ENCODE data around the gene CFAP73. TPM values are rescaled to one million over a fixed set of nuclear protein-coding genes. Genes with fewer than 3 reads are reported as not detected.

Gene CFAP73
- total RNA-seq, 1 donor from 2014 or later = not detected

- DNase-seq = no peak
- intact Hi-C loops (cut with micrococcal nuclease) = loop anchor here (10.0 kb wide), 1 partner anchor 253 kb away; the partner anchor contains the start of gene OAS1
- H3K4me3 Mint-ChIP-seq = no peak overlapping the region
- H3K9me3 Mint-ChIP-seq = no peaks in the 10 kb centered on the region
- H3K4me1 Mint-ChIP-seq = peaks cover 10% of the 10 kb centered on the region
- peaks cover 13% of the 10 kb centered on the region for H3K27me3 Mint-ChIP-seq
- no peak overlapping the region for H3K27ac Mint-ChIP-seq
- H3K36me3 Mint-ChIP-seq (ENCODE audit: low read depth) = peaks cover 47% of the 10 kb centered on the region
Measured at GRCh38 chr12:113157218-113157859, 7.8 kb downstream of the CFAP73 start.

GRCh38 chr12:113158439-113159203 is 9.1 kb downstream of the CFAP73 start:
- no peak overlapping the region for H3K4me3 Mint-ChIP-seq
- intact Hi-C loops (cut with micrococcal nuclease) = loop anchor here (10.0 kb wide), 1 partner anchor 254 kb away; the partner anchor contains the start of gene OAS1
- H3K4me1 Mint-ChIP-seq = peaks cover 5% of the 10 kb centered on the region
- peaks cover 57% of the 10 kb centered on the region for H3K36me3 Mint-ChIP-seq (ENCODE audit: low read depth)
- no peak for DNase-seq
- H3K9me3 Mint-ChIP-seq = no peaks in the 10 kb centered on the region
- no peak overlapping the region for H3K27ac Mint-ChIP-seq
- peaks cover 7% of the 10 kb centered on the region for H3K27me3 Mint-ChIP-seq

GRCh38 chr12:113159937-113160336 is 10.4 kb downstream of the CFAP73 start:
- H3K4me1 Mint-ChIP-seq = peaks cover 4% of the 10 kb centered on the region
- H3K36me3 Mint-ChIP-seq (ENCODE audit: low read depth) = peaks cover 59% of the 10 kb centered on the region
- H3K27me3 Mint-ChIP-seq = peaks cover 3% of the 10 kb centered on the region
- H3K27ac Mint-ChIP-seq = no peak overlapping the region
- intact Hi-C loops (cut with micrococcal nuclease) = loop anchor here (10.0 kb wide), 1 partner anchor 255 kb away; the partner anchor contains the start of gene OAS1
- H3K9me3 Mint-ChIP-seq = no peaks in the 10 kb centered on the region
- H3K4me3 Mint-ChIP-seq = no peak overlapping the region
- DNase-seq = no peak

- Mint-ChIP-seq H3K4me3 (no peak overlapping the region), H3K27me3 (no peaks in the 10 kb centered on the region), H3K4me1 (peaks cover 4% of the 10 kb centered on the region), H3K36me3 (ENCODE audit: low read depth) (peaks cover 62% of the 10 kb centered on the region), H3K27ac (no peak overlapping the region), H3K9me3 (no peaks in the 10 kb centered on the region)
- intact Hi-C loops (cut with micrococcal nuclease) = no loop called here
- no peak for DNase-seq
Measured at GRCh38 chr12:113161415-113162016, 12.0 kb downstream of the CFAP73 start.

- Mint-ChIP-seq H3K36me3 (ENCODE audit: low read depth) (peaks cover 61% of the 10 kb centered on the region), H3K27ac (no peak overlapping the region), H3K4me1 (peaks cover 4% of the 10 kb centered on the region), H3K4me3 (no peak overlapping the region), H3K9me3 (no peaks in the 10 kb centered on the region), H3K27me3 (no peaks in the 10 kb centered on the region)
- DNase-seq = no peak
- intact Hi-C loops (cut with micrococcal nuclease) = no loop called here
Measured at GRCh38 chr12:113162102-113163029, 12.8 kb downstream of the CFAP73 start.

GRCh38 chr12:113163030-113163360 is 13.5 kb downstream of the CFAP73 start:
- DNase-seq = no peak
- H3K27ac Mint-ChIP-seq = no peak overlapping the region
- peaks cover 4% of the 10 kb centered on the region for H3K4me1 Mint-ChIP-seq
- H3K4me3 Mint-ChIP-seq = no peak overlapping the region
- intact Hi-C loops (cut with micrococcal nuclease) = no loop called here
- H3K9me3 Mint-ChIP-seq = no peaks in the 10 kb centered on the region
- H3K27me3 Mint-ChIP-seq = no peaks in the 10 kb centered on the region
- H3K36me3 Mint-ChIP-seq (ENCODE audit: low read depth) = peaks cover 56% of the 10 kb centered on the region

- Mint-ChIP-seq H3K4me1 (peaks cover 4% of the 10 kb centered on the region), H3K9me3 (no peaks in the 10 kb centered on the region), H3K4me3 (no peak overlapping the region), H3K36me3 (ENCODE audit: low read depth) (peaks cover 54% of the 10 kb centered on the region), H3K27me3 (no peaks in the 10 kb centered on the region), H3K27ac (no peak overlapping the region)
- no peak for DNase-seq
- intact Hi-C loops (cut with micrococcal nuclease) = no loop called here
Measured at GRCh38 chr12:113164014-113164413, 14.5 kb downstream of the CFAP73 start.

- Mint-ChIP-seq H3K36me3 (ENCODE audit: low read depth) (peaks cover 54% of the 10 kb centered on the region), H3K4me3 (no peak overlapping the region), H3K9me3 (no peaks in the 10 kb centered on the region), H3K4me1 (no peaks in the 10 kb centered on the region), H3K27me3 (no peaks in the 10 kb centered on the region), H3K27ac (no peak overlapping the region)
- intact Hi-C loops (cut with micrococcal nuclease) = no loop called here
- no peak for DNase-seq
Measured at GRCh38 chr12:113165521-113166450, 16.3 kb downstream of the CFAP73 start.

- no peak for DNase-seq
- Mint-ChIP-seq H3K9me3 (no peaks in the 10 kb centered on the region), H3K27me3 (no peaks in the 10 kb centered on the region), H3K4me3 (no peak overlapping the region), H3K4me1 (no peaks in the 10 kb centered on the region), H3K27ac (no peak overlapping the region), H3K36me3 (ENCODE audit: low read depth) (peaks cover 58% of the 10 kb centered on the region)
- intact Hi-C loops (cut with micrococcal nuclease) = no loop called here
Measured at GRCh38 chr12:113167868-113168267, 18.3 kb downstream of the CFAP73 start.

GRCh38 chr12:113169697-113170096 is 20.2 kb downstream of the CFAP73 start:
- intact Hi-C loops (cut with micrococcal nuclease) = no loop called here
- H3K9me3 Mint-ChIP-seq = no peaks in the 10 kb centered on the region
- peaks cover 58% of the 10 kb centered on the region for H3K36me3 Mint-ChIP-seq (ENCODE audit: low read depth)
- H3K27ac Mint-ChIP-seq = no peak overlapping the region
- no peaks in the 10 kb centered on the region for H3K27me3 Mint-ChIP-seq
- H3K4me1 Mint-ChIP-seq = peaks cover 2% of the 10 kb centered on the region
- H3K4me3 Mint-ChIP-seq = no peak overlapping the region
- DNase-seq = no peak

- H3K4me3 Mint-ChIP-seq = no peak overlapping the region
- peaks cover 60% of the 10 kb centered on the region for H3K36me3 Mint-ChIP-seq (ENCODE audit: low read depth)
- H3K27me3 Mint-ChIP-seq = no peaks in the 10 kb centered on the region
- peaks cover 2% of the 10 kb centered on the region for H3K4me1 Mint-ChIP-seq
- DNase-seq = no peak
- no peaks in the 10 kb centered on the region for H3K9me3 Mint-ChIP-seq
- intact Hi-C loops (cut with micrococcal nuclease) = no loop called here
- H3K27ac Mint-ChIP-seq = no peak overlapping the region
Measured at GRCh38 chr12:113170457-113170856, 20.9 kb downstream of the CFAP73 start.

- no peaks in the 10 kb centered on the region for H3K9me3 Mint-ChIP-seq
- intact Hi-C loops (cut with micrococcal nuclease) = no loop called here
- peaks cover 2% of the 10 kb centered on the region for H3K4me1 Mint-ChIP-seq
- no peaks in the 10 kb centered on the region for H3K27me3 Mint-ChIP-seq
- no peak for DNase-seq
- H3K27ac Mint-ChIP-seq = no peak overlapping the region
- no peak overlapping the region for H3K4me3 Mint-ChIP-seq
- H3K36me3 Mint-ChIP-seq (ENCODE audit: low read depth) = peaks cover 61% of the 10 kb centered on the region
Measured at GRCh38 chr12:113170926-113171325, 21.4 kb downstream of the CFAP73 start.

GRCh38 chr12:113171543-113171942 is 22.0 kb downstream of the CFAP73 start:
- H3K9me3 Mint-ChIP-seq = no peaks in the 10 kb centered on the region
- intact Hi-C loops (cut with micrococcal nuclease) = no loop called here
- H3K27ac Mint-ChIP-seq = no peak overlapping the region
- no peak overlapping the region for H3K4me3 Mint-ChIP-seq
- H3K4me1 Mint-ChIP-seq = peaks cover 2% of the 10 kb centered on the region
- H3K36me3 Mint-ChIP-seq (ENCODE audit: low read depth) = peaks cover 64% of the 10 kb centered on the region
- no peaks in the 10 kb centered on the region for H3K27me3 Mint-ChIP-seq
- no peak for DNase-seq

Data from activated CD4-positive, alpha-beta T cell treated with anti-CD3 and anti-CD28 coated beads, Interleukin-2, amount 10 ng/mL, durations not matched to agents 24 days and 14 days (primary cell).